OCI-LY1 (cell line): ENCODE data around the gene ABI3.
"Not testable (repeated sequence)": the region's sequence is repeated elsewhere in the genome, so short reads cannot be mapped to it uniquely, and the experiment has no call there.

Experiments
- H2AFZ ChIP-seq: fragments of 200-600 bp; sonication (generic), shearing (Covaris generic); 2 replicates; pipeline ENCODE4 v1.6.0; 2014; ENCODE audit warnings: antibody characterized with exemption, mild to moderate bottlenecking, low read length
- H3F3A ChIP-seq: fragments of 200-600 bp; sonication (generic), shearing (Covaris generic); 2 replicates; pipeline ENCODE4 v1.6.0; 2014; ENCODE audit warnings: mild to moderate bottlenecking, antibody characterized with exemption, low read length, moderate library complexity; ENCODE audit not compliant: insufficient read depth
- H3K27ac ChIP-seq: fragments of 200-600 bp; sonication (generic); 2 replicates; pipeline ENCODE4 v1.5.1; 2014; ENCODE audit warnings: low read length, mixed run types, mild to moderate bottlenecking, low read depth; ENCODE audit not compliant: poor library complexity, severe bottlenecking
- H3K27me3 ChIP-seq: fragments of 200-600 bp; sonication (generic); 2 replicates; pipeline ENCODE4 v1.6.0; 2014; ENCODE audit warnings: antibody characterized with exemption, mild to moderate bottlenecking, low read length, moderate library complexity; ENCODE audit not compliant: insufficient read depth
- H3K36me3 ChIP-seq: fragments of 200-600 bp; sonication (generic); 2 replicates; pipeline ENCODE4 v1.6.1; 2014; ENCODE audit warnings: mild to moderate bottlenecking, antibody characterized with exemption, low read length, moderate library complexity, mixed read lengths; ENCODE audit not compliant: insufficient read depth
- H3K4me1 ChIP-seq: fragments of 200-600 bp; sonication (generic); 2 replicates; pipeline ENCODE4 v1.5.1; 2014; ENCODE audit warnings: mild to moderate bottlenecking, low read length, moderate library complexity; ENCODE audit not compliant: insufficient read depth, severe bottlenecking
- H3K4me2 ChIP-seq: fragments of 200-600 bp; sonication (generic), shearing (Covaris generic); 2 replicates; pipeline ENCODE4 v1.6.1; 2014; ENCODE audit warnings: low read length
- H3K4me3 ChIP-seq: fragments of 200-600 bp; sonication (generic); 2 replicates; pipeline ENCODE4 v1.5.1; 2014; ENCODE audit warnings: low read length, low read depth, mild to moderate bottlenecking, mixed read lengths; ENCODE audit not compliant: poor library complexity, severe bottlenecking
- H3K79me2 ChIP-seq: fragments of 200-600 bp; shearing (Covaris generic); 2 replicates; pipeline ENCODE4 v1.6.1; 2016; ENCODE audit warnings: mixed run types, low read length, mixed read lengths; ENCODE audit not compliant: insufficient read depth
- H3K9ac ChIP-seq: fragments of 200-600 bp; sonication (generic), shearing (Covaris generic); 2 replicates; pipeline ENCODE4 v1.6.1; 2014; ENCODE audit warnings: mild to moderate bottlenecking, low read length, mixed read lengths
- H3K9me2 ChIP-seq: fragments of 200-600 bp; sonication (generic), shearing (Covaris generic); 2 replicates; pipeline ENCODE4 v1.6.1; 2014; ENCODE audit warnings: low read depth, mild to moderate bottlenecking, low read length, mixed read lengths
- H3K9me3 ChIP-seq: fragments of 200-600 bp; shearing (Covaris generic); 2 replicates; pipeline ENCODE4 v1.6.1; 2014; ENCODE audit warnings: low read length, mixed read lengths
- H4K20me1 ChIP-seq: fragments of 200-600 bp; sonication (generic), shearing (Covaris generic); 2 replicates; pipeline ENCODE4 v1.6.0; 2016; ENCODE audit warnings: mild to moderate bottlenecking, low read length; ENCODE audit not compliant: insufficient read depth
- EZH2 ChIP-seq: fragments of 200-600 bp; sonication (generic), shearing (Covaris generic); IDR thresholded peaks from 2 replicates; pipeline ENCODE4 v1.8.0; 2017; ENCODE audit warnings: borderline replicate concordance, mixed run types, mild to moderate bottlenecking, antibody characterized with exemption, low read length, moderate library complexity, mixed read lengths
- TF ChIP-seq, protein P1 (sequence below): fragments of 200-600 bp; sonication (generic), shearing (Covaris generic); IDR thresholded peaks from 2 replicates; pipeline ENCODE4 v1.5.1; 2017; ENCODE audit warnings: mild to moderate bottlenecking, antibody characterized with exemption, low read length, moderate library complexity, mixed read lengths

The ABI3 gene

DNA sequence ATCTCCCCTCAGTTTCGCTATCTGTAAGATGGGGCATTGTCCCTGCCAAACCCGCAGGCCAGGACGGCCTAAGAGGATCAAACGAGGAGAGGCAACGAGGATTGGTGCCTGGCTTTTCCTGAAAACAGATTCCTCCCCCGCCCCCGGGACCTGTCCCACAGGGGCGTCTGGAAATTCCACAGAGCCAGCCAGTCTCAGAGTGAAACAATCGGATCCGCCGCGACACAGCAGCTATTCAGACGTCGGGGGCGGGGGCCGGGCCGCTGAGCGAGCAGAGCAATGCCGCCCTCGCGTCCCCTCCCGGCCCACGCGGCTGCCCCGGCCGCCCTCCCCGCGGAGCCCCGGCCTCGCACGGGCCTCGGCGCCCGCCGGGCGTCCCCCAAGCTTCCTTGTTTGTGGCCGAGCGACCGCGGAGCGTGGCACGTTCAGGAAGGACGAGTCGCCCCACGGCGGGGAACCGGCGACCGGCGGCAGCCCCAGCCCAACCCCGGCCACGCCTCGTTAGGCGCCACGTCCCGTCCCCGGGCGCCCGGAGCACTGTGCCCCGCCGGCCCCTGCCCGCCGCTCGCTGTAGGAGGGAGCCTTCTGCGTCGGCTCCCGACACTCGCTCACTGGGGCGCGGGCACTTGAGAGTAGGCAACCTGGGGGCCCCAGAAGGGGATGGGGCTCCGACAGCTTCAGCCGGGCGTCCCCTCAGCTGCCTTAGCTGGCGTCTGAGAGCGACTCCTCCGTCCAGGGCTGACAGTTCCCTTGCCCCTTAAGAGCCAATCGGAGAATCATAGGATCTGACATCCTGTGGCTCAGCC is 49.7 kb downstream of the ABI3 start:
- TF ChIP-seq, protein P1, sequence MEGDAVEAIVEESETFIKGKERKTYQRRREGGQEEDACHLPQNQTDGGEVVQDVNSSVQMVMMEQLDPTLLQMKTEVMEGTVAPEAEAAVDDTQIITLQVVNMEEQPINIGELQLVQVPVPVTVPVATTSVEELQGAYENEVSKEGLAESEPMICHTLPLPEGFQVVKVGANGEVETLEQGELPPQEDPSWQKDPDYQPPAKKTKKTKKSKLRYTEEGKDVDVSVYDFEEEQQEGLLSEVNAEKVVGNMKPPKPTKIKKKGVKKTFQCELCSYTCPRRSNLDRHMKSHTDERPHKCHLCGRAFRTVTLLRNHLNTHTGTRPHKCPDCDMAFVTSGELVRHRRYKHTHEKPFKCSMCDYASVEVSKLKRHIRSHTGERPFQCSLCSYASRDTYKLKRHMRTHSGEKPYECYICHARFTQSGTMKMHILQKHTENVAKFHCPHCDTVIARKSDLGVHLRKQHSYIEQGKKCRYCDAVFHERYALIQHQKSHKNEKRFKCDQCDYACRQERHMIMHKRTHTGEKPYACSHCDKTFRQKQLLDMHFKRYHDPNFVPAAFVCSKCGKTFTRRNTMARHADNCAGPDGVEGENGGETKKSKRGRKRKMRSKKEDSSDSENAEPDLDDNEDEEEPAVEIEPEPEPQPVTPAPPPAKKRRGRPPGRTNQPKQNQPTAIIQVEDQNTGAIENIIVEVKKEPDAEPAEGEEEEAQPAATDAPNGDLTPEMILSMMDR: no peak
- TF ChIP-seq EZH2: no peak
- Histone ChIP-seq H3K9me2 (no peaks in the 10 kb centered on the region), H3K4me3 (peak overlapping the region; percentile 51), H3K9me3 (no peaks in the 10 kb centered on the region), H3K27ac (no peak overlapping the region), H3K27me3 (0 out of 2 replicates have a peak, but pooled peaks cover 4% of the 10 kb centered on the region), H3K9ac (peak overlapping the region; percentile 9; the same call in 1 of the 2 replicates), H3F3A (no peaks in the 10 kb centered on the region), H3K4me1 (peaks cover 10% of the 10 kb centered on the region), H3K79me2 (no peaks in the 10 kb centered on the region), H2AFZ (no peak overlapping the region), H3K36me3 (no peaks in the 10 kb centered on the region), H3K4me2 (peak overlapping the region; percentile 68), H4K20me1 (no peaks in the 10 kb centered on the region)

DNA sequence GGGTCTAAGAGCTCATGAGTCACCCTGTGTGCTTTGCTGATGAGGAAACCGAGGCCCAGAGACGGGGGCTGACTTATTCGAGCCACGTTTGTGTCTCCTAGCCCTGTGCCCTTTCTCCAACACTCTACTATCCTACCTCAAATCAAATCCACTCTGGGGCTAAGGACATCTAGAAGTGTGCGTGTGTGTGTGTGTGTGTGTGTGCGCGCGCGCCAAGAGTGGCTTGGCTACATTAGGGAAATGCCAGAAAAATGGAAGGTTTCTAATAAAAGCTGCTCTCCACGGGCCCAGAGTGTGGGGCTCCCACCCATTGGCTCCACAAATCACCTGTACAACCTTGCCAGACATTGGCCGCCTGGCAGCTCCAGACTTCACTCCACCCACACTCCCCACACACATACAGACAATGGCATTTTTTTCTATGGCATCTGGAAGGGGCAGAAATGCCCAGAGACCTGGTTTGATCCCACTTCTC is 50.3 kb downstream of the ABI3 start:
- Histone ChIP-seq H3F3A (no peaks in the 10 kb centered on the region), H4K20me1 (no peaks in the 10 kb centered on the region), H3K9me2 (no peaks in the 10 kb centered on the region), H3K79me2 (no peaks in the 10 kb centered on the region), H3K36me3 (no peaks in the 10 kb centered on the region), H2AFZ (no peak overlapping the region), H3K27ac (no peak overlapping the region), H3K27me3 (0 out of 2 replicates have a peak, but pooled peaks cover 4% of the 10 kb centered on the region), H3K9ac (peak overlapping the region; percentile 9; the same call in 1 of the 2 replicates), H3K9me3 (no peaks in the 10 kb centered on the region), H3K4me1 (peaks cover 10% of the 10 kb centered on the region), H3K4me2 (peak overlapping the region; percentile 68), H3K4me3 (peak overlapping the region; percentile 51)
- no peak for TF ChIP-seq EZH2
- TF ChIP-seq, protein P1: no peak

DNA sequence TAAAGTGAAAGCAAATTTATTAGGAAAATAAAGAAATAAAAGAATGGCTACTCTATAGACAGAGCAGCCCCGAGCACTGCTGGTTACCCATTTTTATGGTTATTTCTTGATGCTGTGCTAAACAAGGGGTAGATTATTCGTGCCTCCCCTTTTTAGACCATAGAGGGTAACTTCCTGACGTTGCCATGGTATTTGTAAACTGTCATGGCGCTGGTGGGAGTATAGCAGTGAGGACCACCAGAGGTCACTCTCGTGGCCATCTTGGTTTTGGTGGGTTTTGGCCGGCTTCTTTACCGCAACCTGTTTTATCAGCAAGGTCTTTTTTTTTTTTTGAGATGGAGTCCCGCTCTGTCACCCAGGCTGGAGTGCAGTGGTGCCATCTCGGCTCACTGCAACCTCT is 51.0 kb downstream of the ABI3 start:
- not testable (repeated sequence) for H3K79me2 ChIP-seq, H3K9me2 ChIP-seq, H3K27me3 ChIP-seq, H3K9me3 ChIP-seq, H3K9ac ChIP-seq, H4K20me1 ChIP-seq, H3K4me2 ChIP-seq, H3F3A ChIP-seq, H3K36me3 ChIP-seq, H3K4me3 ChIP-seq, H2AFZ ChIP-seq, H3K27ac ChIP-seq
- peaks cover 10% of the 10 kb centered on the region for H3K4me1 ChIP-seq
